GM19043 (cell line): Measurements from ENCODE around the gene SPANXD.
"Not testable (repeated sequence)": the region's sequence is repeated elsewhere in the genome, so short reads cannot be mapped to it uniquely, and the experiment has no call there.

ENCODE experiments used
- ATAC-seq: cut with Tn5 transposase; IDR thresholded peaks from one replicate; pipeline ENCODE4 v1.9.1; 2021; ENCODE audit warnings: low read depth; ENCODE audit not compliant: unreplicated experiment

The SPANXD gene, protein sequence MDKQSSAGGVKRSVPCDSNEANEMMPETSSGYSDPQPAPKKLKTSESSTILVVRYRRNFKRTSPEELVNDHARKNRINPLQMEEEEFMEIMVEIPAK

GRCh38 chrX:141698639-141699038 is at the start of gene SPANXD:
SPANXD (minus strand) TSS chrX:141698739; CDS start chrX:141698405, 334 bp downstream.
- ATAC-seq: not testable (repeated sequence)

DNA sequence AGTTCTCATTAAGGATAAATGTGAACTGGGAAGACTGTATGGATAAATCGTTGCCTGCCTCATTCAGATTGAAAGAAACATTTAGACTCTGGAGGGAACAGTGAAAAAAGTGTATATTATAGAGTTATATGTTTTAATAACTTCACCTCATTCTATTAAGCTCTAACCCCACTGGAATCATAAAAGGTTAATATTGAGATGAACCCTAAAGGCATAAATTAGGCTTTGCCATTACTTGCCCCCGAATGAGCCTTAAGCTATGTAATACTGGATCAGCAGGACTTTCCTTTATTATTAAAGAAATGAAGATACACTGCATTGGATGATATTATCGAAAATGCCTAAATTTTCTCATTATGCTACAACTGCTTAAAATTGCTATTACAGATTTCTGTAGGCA is 44.1 kb upstream of the SPANXD start:
- ATAC-seq: no peak

DNA sequence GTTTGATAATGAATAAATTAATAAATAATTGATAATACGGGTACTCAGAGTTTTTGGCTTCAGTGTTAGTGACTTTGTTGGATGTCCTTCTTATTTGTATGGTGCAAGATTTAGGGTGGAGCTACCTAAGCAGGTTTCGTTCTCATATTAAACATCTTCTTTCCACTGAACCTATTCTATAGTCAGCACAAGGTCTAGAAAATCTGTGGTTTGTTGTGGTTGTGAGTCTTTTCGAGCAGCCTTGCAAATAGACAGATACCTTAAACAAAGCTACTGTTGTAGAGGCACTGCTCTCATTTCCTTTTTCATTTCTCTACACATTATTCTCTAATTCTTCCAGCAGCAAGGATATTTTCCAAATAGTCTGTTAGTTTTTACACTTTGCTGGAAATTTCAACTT is 38.1 kb upstream of the SPANXD start:
- ATAC-seq: no peak

DNA sequence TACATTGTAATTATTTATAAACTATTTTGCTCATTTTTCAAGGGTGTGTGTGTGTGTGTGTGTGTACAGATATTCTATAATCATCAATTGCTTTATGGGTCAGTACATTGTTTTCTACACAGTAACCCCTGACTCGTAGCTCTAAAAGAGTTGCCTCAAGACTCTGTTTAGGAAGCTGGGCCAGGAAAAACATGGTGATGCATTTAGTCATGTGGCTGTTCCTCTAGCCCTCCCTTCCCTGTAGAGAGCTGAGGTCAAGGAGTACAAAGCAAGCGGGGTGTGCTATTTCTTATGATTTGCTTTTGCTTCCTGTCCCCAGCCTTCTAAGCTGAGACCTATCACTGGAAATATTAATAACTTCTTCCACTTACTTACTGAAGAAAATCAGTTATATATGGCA is 34.8 kb upstream of the SPANXD start:
- ATAC-seq: no peak

GRCh38 chrX:141732031-141732430 is 33.5 kb upstream of the SPANXD start:
- no peak for ATAC-seq

DNA sequence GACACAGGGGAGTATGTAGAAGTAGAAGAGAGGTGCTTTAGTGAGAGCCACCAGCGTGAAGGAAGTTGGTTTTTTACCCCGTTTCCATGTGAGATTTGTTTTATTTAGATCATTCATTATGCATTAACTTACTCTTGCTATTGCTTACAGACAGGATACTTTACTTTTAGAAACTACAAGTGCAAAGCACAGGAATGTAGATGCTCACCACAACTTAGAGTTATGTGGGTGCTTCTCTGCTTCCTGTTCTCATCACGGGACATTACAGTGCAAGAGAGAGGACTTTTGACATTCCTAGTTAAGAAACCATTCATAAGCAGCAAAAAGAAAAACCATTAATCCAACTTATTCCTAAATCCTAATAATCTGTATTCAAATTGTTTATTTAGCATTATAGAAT is 25.6 kb upstream of the SPANXD start:
- ATAC-seq: no peak

GRCh38 chrX:141714680-141715079 is 16.1 kb upstream of the SPANXD start:
- ATAC-seq: no peak

DNA sequence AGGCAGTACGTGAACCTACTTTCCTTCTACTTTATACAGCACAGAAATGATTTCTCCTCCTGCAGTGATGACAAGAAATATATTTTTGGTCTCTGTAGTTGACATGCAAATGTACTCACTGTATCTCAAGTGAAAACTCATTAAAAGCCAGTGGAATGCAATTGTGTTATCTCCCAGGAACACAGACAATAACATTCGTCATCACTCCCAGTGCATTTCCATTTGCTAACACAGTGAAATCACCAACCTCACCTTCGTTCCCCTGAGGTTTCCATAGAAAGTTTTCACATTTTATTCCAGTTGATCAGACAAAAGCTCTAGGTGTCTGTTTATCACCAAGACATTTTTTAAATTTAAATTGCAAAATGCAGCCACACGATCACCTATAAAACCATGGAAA is 2.5 kb upstream of the SPANXD start:
- ATAC-seq: no peak

GRCh38 chrX:141673946-141674345 is 24.6 kb downstream of the SPANXD start:
- ATAC-seq: no peak

DNA sequence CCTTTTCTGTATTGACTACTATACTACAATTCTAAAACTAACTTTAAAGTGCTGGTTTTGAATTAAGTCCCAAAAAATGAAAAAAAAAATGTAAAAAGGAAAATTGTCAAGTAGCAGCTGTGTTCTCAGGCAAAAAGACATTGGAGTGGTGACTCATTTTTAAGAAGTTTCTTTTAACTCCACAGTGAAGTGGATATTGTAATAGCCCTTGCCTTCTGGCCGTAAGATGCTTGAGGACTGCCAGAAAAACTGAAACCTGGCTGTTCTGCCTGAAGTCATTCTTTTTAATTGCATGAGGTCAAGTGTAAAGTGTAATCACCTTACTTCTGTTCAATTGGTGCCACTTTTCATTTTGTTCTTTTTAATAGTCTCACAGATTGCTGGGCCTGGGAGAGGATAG is 28.9 kb downstream of the SPANXD start:
- ATAC-seq: no peak

DNA sequence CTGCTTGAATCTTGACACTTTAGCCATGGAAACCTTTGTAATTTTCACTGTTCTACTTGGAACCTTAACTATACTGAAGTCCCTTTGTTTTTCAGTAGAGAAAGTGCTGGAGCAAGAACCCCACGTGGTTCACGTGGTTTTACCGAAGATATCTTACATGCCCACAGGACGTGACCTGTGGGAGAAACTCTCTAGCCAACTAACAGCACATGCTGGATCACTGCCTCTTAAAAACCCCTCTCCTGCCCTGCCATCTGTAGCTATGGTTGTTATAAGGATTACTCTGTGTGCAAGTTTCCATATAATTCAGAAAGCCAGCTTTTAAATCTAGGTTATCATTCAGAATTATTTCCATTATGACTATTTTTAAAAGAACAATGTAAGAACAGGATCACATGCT is 30.2 kb downstream of the SPANXD start:
- ATAC-seq: no peak

GRCh38 chrX:141662781-141663180 is 35.8 kb downstream of the SPANXD start:
- no peak for ATAC-seq

DNA sequence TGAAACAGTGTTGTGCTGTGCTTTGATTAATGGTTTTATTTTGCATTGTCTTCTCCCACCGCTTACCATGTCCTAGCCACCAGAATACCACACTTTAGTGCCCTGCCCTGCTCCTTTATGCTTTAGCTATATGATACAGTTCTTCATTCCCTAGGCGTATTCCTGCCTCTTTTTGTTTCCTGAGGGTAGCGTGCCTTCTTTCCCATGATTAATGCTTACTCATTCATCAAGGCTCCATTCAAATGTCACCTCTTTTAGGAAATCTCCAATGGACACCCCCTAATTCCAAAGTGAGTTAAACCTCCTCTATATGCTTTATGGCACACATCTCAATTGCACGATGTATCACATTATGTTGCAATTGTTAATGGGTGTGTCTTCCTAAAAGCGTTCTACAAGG is 46.3 kb downstream of the SPANXD start:
- ATAC-seq: no peak
